Motor neuron (in vitro differentiated cells): ENCODE results near the gene FGGY. TPM values are rescaled to one million over a fixed set of nuclear protein-coding genes. Genes with fewer than 3 reads are reported as not detected.
"Not testable (repeated sequence)": the region's sequence is repeated elsewhere in the genome, so short reads cannot be mapped to it uniquely, and the experiment has no call there.

ENCODE experiments used
- ATAC-seq, 8 experiments: fragments of 200-7000 bp; cut with Tn5 transposase; replicated peaks in 6 of 8; 2 replicates each; pipeline ENCODE4 v1.8.0; 2021; ENCODE audit warnings: mild to moderate bottlenecking in 8 of 8, moderate library complexity in 8 of 8
- H3K27ac ChIP-seq, 2 donors: fragments of 250-450 bp; sonication (Bioruptor Pico); 2 replicates each; pipeline ENCODE4 v1.9.0; 2021; ENCODE audit warnings: antibody characterized with exemption in 2 of 2, mild to moderate bottlenecking in 2 of 2, moderate library complexity in 1 of 2
- H3K4me1 ChIP-seq, 2 donors: fragments of 250-450 bp; sonication (Bioruptor Pico); replicated peaks in 1 of 2; 2 replicates each; pipeline ENCODE4 v1.6.1; 2021; ENCODE audit warnings: antibody characterized with exemption in 2 of 2, mild to moderate bottlenecking in 2 of 2, moderate library complexity in 1 of 2
- H3K4me3 ChIP-seq, 5 donors: fragments of 250-450 bp; sonication (Bioruptor Pico); 2 replicates each; pipeline ENCODE4 v1.9.0; 2021; ENCODE audit warnings: antibody characterized with exemption in 5 of 5, mild to moderate bottlenecking in 5 of 5, moderate library complexity in 4 of 5
- WGBS, 10 experiments: fragments of 450-650 bp; shearing (Covaris generic); methylation state at CpG; one replicate each; pipeline ENCODE4 v1.0.0; 2022; 5-methylcytosine and 5-hydroxymethylcytosine counted together
- in situ Hi-C, 9 experiments: fragments of 400-800 bp; cut with MboI; loops; one replicate each; pipeline ENCODE4 v1.15.0; 2021; ENCODE audit warnings: low sequenced_read_pairs in 9 of 9, low pct_unique_long_range_greater_than_20kb in 2 of 9; ENCODE audit not compliant: unreplicated experiment in 9 of 9
- total RNA-seq, 8 experiments: library from RNA; unstranded; fragments of 300-600 nt; gene quantifications; 2 replicates each; pipeline versions ENCODE4 v1.2.3 to v1.2.4, GENCODE V29; 2022

The FGGY gene
- total RNA-seq, 8 experiments from 2014 or later = 8.4 to 33.0 (median 18.6) TPM

- ATAC-seq = no peak
- in situ Hi-C loops = no loop called here
- Histone ChIP-seq H3K4me3 (no peak overlapping the region), H3K27ac (no peak overlapping the region), H3K4me1 (peaks cover 5 to 7% of the 10 kb centered on the region in 2 donors)
- WGBS, 10 experiments = 81 to 100% (median 98%) methylated on average over 1 to 8 of the region's 12 CpGs; no CpG with 5 or more reads in 4 of the 10 experiments
Observed at GRCh38 chr1:59523745-59524450, 227.0 kb downstream of the FGGY start.

GRCh38 chr1:59526240-59526639, 229.3 kb downstream of the FGGY start:
- in situ Hi-C loops = no loop called here
- ATAC-seq = peak in 3 of 8 experiments; percentile 22 to 33 (median 32)
- Histone ChIP-seq H3K4me3 (no peak overlapping the region), H3K27ac (no peak overlapping the region), H3K4me1 (peaks cover 4 to 7% of the 10 kb centered on the region in 2 donors)
- WGBS, 10 experiments = 60 to 100% (median 91%) methylated on average over 1 of the region's 1 CpG; no CpG with 5 or more reads in 3 of the 10 experiments

- 18 to 100% (median 88%) methylated on average over 1 to 3 of the region's 3 CpGs; no CpG with 5 or more reads in 2 of the 10 experiments for WGBS, 10 experiments
- H3K27ac ChIP-seq = no peak overlapping the region
- H3K4me3 ChIP-seq = no peak overlapping the region
- in situ Hi-C loops = no loop called here
- peaks cover 3 to 7% of the 10 kb centered on the region in 2 donors for H3K4me1 ChIP-seq
- ATAC-seq = peak in 2 of 8 experiments; percentile 38 to 62
Observed at GRCh38 chr1:59528471-59528870, 231.6 kb downstream of the FGGY start.

GRCh38 chr1:59528900-59529299, 232.0 kb downstream of the FGGY start:
- Histone ChIP-seq H3K27ac (no peak overlapping the region), H3K4me1 (peaks cover 3 to 7% of the 10 kb centered on the region in 2 donors), H3K4me3 (no peak overlapping the region)
- ATAC-seq = peak in 3 of 8 experiments; percentile 69 to 78 (median 72)
- in situ Hi-C loops = no loop called here
- WGBS, 10 experiments = 29 to 100% (median 89%) methylated on average over 1 to 2 of the region's 2 CpGs; no CpG with 5 or more reads in 1 of the 10 experiments

GRCh38 chr1:59530119-59530518, 233.2 kb downstream of the FGGY start:
- no peak for ATAC-seq
- 54 to 100% (median 94%) methylated on average over 1 to 3 of the region's 3 CpGs for WGBS, 10 experiments
- Histone ChIP-seq H3K4me1 (peaks cover 3 to 7% of the 10 kb centered on the region in 2 donors), H3K27ac (no peak overlapping the region), H3K4me3 (no peak overlapping the region)
- in situ Hi-C loops = no loop called here

GRCh38 chr1:59532102-59532501, 235.2 kb downstream of the FGGY start:
- H3K4me3 ChIP-seq = no peak overlapping the region
- in situ Hi-C loops = no loop called here

GRCh38 chr1:59538476-59538875, 241.6 kb downstream of the FGGY start:
- H3K4me3 ChIP-seq, in situ Hi-C loops, ATAC-seq, H3K27ac ChIP-seq, H3K4me1 ChIP-seq: not testable (repeated sequence)
- WGBS, 10 experiments = no CpG with 5 or more reads among the region's 2 CpGs

More at GRCh38 chr1:59532102-59532501, 235.2 kb downstream of the FGGY start:
- peaks cover 3 to 7% of the 10 kb centered on the region in 2 donors for H3K4me1 ChIP-seq
- no peak for ATAC-seq
- H3K27ac ChIP-seq = no peak overlapping the region

- no peak for ATAC-seq
- in situ Hi-C loops = no loop called here
- Histone ChIP-seq H3K27ac (no peak overlapping the region), H3K4me1 (peaks cover 3 to 12% of the 10 kb centered on the region in 2 donors), H3K4me3 (no peak overlapping the region)
- 40 to 100% (median 89%) methylated on average over 2 to 5 of the region's 5 CpGs for WGBS, 10 experiments
Observed at GRCh38 chr1:59539961-59540681, 243.2 kb downstream of the FGGY start.

GRCh38 chr1:59541161-59541560, 244.3 kb downstream of the FGGY start:
- H3K4me1 ChIP-seq = peaks cover 3 to 12% of the 10 kb centered on the region in 2 donors
- ATAC-seq = no peak
- no peak overlapping the region for H3K4me3 ChIP-seq
- no peak overlapping the region for H3K27ac ChIP-seq
- WGBS, 10 experiments = 0 to 100% (median 87%) methylated on average over 1 to 2 of the region's 2 CpGs; no CpG with 5 or more reads in 4 of the 10 experiments
- in situ Hi-C loops = no loop called here

- Histone ChIP-seq H3K4me1 (peaks cover 3 to 12% of the 10 kb centered on the region in 2 donors), H3K4me3 (no peak overlapping the region), H3K27ac (no peak overlapping the region)
- in situ Hi-C loops = no loop called here
- 61 to 100% (median 92%) methylated on average over 1 to 3 of the region's 3 CpGs; no CpG with 5 or more reads in 1 of the 10 experiments for WGBS, 10 experiments
- ATAC-seq = no peak
Observed at GRCh38 chr1:59541891-59542290, 245.0 kb downstream of the FGGY start.

- in situ Hi-C loops = no loop called here
- WGBS, 10 experiments = 8 to 89% (median 32%) methylated on average over 2 to 5 of the region's 5 CpGs
- no peak overlapping the region for H3K4me3 ChIP-seq
- H3K4me1 ChIP-seq = peaks cover 3 to 12% of the 10 kb centered on the region in 2 donors
- H3K27ac ChIP-seq = no peak overlapping the region
- peak in 2 of 8 experiments; percentile 18 to 49 for ATAC-seq
Observed at GRCh38 chr1:59543211-59543668, 246.3 kb downstream of the FGGY start.

- ATAC-seq = peak in 2 of 8 experiments; percentile 59 to 80
- in situ Hi-C loops = no loop called here
- H3K27ac ChIP-seq = no peak overlapping the region
- H3K4me3 ChIP-seq = no peak overlapping the region
- 70 to 100% (median 90%) methylated on average over 1 to 3 of the region's 3 CpGs; no CpG with 5 or more reads in 1 of the 10 experiments for WGBS, 10 experiments
- peaks cover 3 to 12% of the 10 kb centered on the region in 2 donors for H3K4me1 ChIP-seq
Observed at GRCh38 chr1:59544615-59545293, 247.9 kb downstream of the FGGY start.

- in situ Hi-C loops = no loop called here
- WGBS, 10 experiments = 0 to 91% (median 78%) methylated on average over 1 to 2 of the region's 2 CpGs; no CpG with 5 or more reads in 1 of the 10 experiments
- no peak for ATAC-seq
- H3K27ac ChIP-seq = no peak overlapping the region
- H3K4me3 ChIP-seq = no peak overlapping the region
- peaks cover 3 to 12% of the 10 kb centered on the region in 2 donors for H3K4me1 ChIP-seq
Observed at GRCh38 chr1:59545830-59546229, 248.9 kb downstream of the FGGY start.
